GM12875 (cell line): ENCODE results near the gene CCDC106.

Experiments
- H3K4me3 ChIP-seq: one replicate; pipeline ENCODE4 v1.5.1; 2011; ENCODE audit warnings: low read depth, low read length, control low read depth
- CTCF ChIP-seq: IDR thresholded peaks from 2 replicates; pipeline ENCODE4 v1.5.1; 2011; ENCODE audit warnings: low read depth, mild to moderate bottlenecking, control low read depth, inconsistent platforms, low read length, moderate library complexity, borderline replicate concordance; ENCODE audit not compliant: insufficient read depth

The CCDC106 gene

GRCh38 chr19:55620410-55621204, 27.4 kb upstream of the CCDC106 start:
- TF ChIP-seq CTCF = no peak
- no peak overlapping the region for H3K4me3 ChIP-seq

- no peak overlapping the region for H3K4me3 ChIP-seq
- no peak for TF ChIP-seq CTCF
Observed at GRCh38 chr19:55621205-55621672, 26.8 kb upstream of the CCDC106 start.

GRCh38 chr19:55621673-55622231, 26.3 kb upstream of the CCDC106 start:
- no peak for TF ChIP-seq CTCF
- no peak overlapping the region for H3K4me3 ChIP-seq

GRCh38 chr19:55622242-55622969, 25.6 kb upstream of the CCDC106 start:
- H3K4me3 ChIP-seq = no peak overlapping the region
- TF ChIP-seq CTCF = no peak

GRCh38 chr19:55623130-55623529, 24.9 kb upstream of the CCDC106 start:
- no peak overlapping the region for H3K4me3 ChIP-seq
- TF ChIP-seq CTCF = no peak

GRCh38 chr19:55623561-55623960, 24.5 kb upstream of the CCDC106 start:
- no peak for TF ChIP-seq CTCF
- no peak overlapping the region for H3K4me3 ChIP-seq
